HG02885 (cell line): ENCODE measurements around the gene CAMTA2.

ENCODE experiments used
- ATAC-seq: cut with Tn5 transposase; IDR thresholded peaks from one replicate; pipeline ENCODE4 v1.9.1; 2021; ENCODE audit warnings: mild to moderate bottlenecking; ENCODE audit not compliant: unreplicated experiment, poor library complexity

Gene CAMTA2

GRCh38 chr17:5003214-5003867 is 15.9 kb upstream of the CAMTA2 start:
- ATAC-seq: no peak

DNA sequence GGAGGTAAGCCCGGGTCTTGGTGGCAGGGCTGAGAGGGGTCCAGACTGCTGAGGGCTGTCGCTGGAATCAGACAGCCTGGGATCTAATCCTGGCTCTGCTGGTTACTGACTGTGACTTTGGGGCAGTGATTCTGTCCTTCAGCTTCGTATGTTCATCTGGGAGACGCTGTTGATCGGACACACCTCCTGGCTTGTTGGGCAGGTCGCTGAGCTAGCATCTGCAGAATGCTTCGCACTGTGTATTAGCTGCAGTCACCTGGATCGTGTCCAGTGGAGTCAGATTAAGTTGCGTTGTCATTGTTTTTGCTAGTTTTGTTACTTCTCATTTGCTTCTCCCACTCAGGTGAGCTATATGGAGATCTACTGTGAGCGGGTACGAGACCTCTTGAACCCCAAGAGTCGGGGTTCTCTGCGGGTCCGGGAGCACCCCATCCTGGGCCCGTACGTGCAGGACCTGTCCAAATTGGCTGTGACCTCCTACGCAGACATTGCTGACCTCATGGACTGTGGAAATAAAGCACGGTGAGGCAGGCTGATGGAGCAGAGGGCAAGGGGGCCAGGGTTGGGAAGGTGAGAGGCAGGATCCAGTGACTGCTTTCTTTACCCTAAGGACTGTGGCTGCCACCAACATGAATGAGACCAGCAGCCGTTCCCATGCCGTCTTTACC is 14.8 kb upstream of the CAMTA2 start:
- ATAC-seq: no peak

- no peak for ATAC-seq
Observed at GRCh38 chr17:5000237-5000639, 12.8 kb upstream of the CAMTA2 start.

- no peak for ATAC-seq
Observed at GRCh38 chr17:4999430-5000093, 12.1 kb upstream of the CAMTA2 start.

GRCh38 chr17:4998732-4999429 is 11.4 kb upstream of the CAMTA2 start:
- no peak for ATAC-seq

DNA sequence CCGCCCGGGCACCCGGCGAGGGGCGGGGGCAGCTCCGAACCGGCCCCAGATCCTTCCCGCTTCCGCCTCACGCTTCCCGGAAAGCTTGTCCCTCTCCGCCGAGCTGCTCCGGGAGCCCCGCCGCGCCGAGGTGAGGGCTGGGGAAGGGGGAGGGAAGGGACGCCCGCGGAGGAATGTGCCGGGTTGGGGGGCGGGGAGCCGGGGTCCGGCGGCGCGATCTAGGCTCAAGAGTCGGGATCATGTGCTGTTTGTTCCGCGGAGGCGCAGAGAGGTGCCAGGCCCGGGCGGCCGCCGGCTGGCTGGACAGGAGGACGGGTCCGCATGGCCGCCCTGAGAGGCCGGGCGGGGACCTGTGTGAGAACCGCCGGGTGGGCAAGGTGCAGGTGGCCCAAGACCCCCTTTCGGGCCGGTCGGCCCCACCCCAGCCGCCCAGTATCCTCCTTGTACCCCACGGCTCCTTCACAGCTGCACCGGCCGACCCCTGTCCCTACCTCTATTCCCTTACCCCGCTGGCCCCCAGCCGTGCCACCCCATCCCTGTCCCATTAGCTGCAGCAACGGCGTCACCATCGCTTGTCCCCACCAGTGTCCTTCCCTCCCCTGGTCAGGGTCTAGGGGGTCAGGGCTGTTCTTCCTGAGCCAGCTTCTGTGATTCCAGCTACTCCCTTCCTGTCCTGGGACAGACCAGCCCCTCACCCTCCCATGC is 10.7 kb upstream of the CAMTA2 start:
- no peak for ATAC-seq

DNA sequence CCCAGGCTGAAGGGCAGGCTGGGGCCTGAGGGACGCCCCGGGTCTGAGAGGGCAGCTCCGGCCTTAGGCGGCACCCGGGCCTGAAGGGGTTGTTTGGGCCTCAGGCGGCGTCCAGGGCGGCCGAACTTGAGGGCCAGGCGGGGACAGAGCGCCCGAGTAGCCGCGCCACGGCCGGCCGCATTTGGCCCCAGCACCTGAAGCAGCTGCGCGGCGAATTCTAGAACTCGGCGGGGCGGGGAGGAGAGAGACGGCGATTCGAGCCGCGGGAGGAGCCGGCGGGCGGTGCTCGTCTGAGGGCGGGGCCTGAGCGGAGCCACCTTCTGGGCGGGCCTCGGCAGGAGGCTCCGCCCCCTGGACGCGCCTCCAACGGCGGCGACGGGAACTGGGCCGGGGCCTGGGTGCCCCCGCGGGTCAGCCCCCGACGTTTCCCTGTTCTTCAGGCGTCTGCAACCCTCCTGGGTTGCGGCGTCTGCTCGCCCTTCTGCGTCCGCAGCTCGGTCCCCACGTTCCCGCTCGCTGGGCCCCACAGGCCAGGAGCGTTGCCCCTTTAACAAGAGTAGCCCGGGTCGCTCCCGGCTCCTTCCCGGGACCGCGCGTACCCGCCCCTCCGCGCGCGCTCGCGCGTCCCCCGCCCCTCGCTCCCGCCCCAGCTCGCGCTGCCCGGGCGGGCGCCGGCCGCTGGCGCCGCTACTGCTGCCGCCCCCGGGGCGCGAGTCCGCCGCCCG is 10.0 kb upstream of the CAMTA2 start, which contains the start of the genes INCA1 and KIF1C:
TSS of gene INCA1 (minus strand) at position 221 of the 725 bp plus-strand sequence. CDS start 3,085 bp downstream, outside the sequence.
TSS of gene KIF1C (plus strand) at position 649 of the 725 bp plus-strand sequence. CDS start 2,297 bp downstream, outside the sequence.
- peak; percentile 86 for ATAC-seq

GRCh38 chr17:4994081-4994595 is 6.7 kb upstream of the CAMTA2 start:
- ATAC-seq: no peak

DNA sequence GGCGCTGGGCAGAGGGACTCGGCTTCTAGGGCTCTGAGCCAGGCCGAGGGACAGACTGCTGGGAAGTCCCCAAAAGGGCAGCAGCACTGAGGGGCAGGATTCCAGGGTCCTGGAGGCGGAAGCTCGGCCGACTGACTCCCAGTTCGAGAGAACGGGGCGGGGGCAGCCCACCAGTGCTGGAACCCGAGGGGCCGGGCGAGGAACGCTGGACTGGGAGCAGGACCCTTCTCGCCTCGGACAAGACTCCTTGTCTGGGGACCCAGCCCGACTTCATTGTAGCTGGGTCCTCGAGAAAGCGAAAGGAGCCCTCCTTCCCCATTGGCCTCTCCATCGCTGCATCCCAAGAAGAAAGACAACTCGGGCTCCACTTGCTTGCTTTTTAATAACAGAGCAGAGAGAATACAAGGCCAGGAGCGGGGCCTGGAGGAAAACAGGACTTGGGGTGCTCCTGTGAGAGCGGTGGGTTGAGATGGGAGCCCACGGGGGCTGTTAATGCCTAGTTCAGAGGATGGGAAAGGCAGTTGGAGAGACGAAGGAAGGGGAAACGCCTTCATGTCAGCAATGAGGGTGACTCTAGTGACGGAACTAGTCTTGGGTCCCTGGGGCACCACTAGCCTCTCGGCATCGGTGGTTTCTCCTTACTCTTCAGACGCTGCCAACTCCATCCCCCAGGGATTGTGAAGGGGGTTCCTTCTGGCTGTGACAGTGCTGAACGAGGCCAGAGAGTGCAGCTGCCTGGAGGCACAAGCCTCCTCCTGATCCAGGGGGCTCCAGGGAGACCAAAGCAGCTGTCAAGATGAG is 492 bp upstream of the CAMTA2 start:
- ATAC-seq: peak; percentile 20

DNA sequence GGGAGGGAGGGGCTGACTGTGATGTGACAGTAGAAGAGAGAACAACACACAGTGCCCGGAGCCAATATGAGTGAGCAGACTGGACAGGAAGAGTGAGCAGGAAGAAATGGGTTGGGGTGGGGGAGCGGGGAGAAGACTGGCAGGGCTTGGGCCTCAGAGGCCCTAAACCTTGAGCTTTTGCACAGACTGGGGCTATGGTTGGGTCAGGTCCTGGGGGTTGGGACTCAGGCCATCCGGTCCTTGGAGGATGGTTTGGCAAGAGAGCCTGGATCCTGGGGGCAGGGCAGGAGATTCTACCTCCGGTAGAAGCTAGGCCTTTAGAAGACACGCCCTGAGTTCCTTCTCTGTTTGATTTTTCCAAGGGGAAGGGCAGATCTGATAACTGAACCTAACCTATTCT is 1.1 kb downstream of the CAMTA2 start:
- no peak for ATAC-seq

GRCh38 chr17:4982305-4982704 is 5.2 kb downstream of the CAMTA2 start:
- no peak for ATAC-seq

DNA sequence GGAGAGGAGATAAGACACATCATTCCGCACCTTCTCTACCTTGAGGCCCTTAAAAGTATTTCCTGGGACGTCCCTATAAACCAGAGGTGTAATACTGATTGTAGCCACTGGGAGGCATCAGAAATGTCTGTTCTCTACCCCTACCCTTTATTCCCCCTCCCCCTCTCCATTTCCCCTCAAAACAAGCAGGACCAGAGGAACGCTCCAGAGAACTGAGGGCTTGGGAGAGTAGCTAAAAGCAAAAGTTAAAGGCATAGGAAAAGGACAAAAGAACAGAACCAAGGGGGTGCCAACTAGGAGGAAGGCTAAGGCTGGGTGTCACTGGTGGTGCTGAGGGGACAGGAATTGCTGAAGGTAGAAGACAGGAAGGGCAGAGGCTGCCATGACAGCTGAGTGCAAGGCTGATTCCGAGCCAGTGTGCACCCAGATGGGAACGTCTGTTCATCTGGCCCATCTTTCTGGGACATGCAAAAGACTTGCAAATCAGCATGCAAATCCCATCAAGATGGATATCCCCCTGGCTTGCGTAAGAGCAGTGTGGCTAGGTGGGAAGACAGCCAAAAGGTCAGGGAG is 6.7 kb downstream of the CAMTA2 start:
- ATAC-seq: no peak

GRCh38 chr17:4978726-4979125 is 8.7 kb downstream of the CAMTA2 start:
- no peak for ATAC-seq

- no peak for ATAC-seq
Observed at GRCh38 chr17:4974115-4974670, 13.3 kb downstream of the CAMTA2 start.

- no peak for ATAC-seq
Observed at GRCh38 chr17:4973256-4974114, 14.0 kb downstream of the CAMTA2 start.

DNA sequence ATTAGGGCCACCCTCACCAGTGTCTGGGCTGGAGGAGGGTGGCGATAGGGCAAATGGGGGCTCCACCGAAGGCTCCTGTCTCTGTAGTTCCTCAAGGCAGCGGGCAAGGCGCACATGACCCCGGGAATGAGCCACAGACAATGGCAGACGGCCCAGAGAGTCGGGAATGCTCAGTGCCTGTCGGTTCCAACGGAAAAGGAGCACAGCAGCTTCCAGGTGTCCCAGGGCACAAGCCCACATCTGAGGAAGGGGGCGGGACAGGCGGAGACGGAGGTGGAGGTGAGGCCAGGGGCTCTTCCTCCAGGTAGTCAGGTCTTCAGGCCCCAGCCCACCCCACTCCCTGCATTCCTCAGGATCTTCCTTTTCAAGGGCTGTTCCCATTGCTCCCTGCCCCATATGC is 14.7 kb downstream of the CAMTA2 start:
- no peak for ATAC-seq

DNA sequence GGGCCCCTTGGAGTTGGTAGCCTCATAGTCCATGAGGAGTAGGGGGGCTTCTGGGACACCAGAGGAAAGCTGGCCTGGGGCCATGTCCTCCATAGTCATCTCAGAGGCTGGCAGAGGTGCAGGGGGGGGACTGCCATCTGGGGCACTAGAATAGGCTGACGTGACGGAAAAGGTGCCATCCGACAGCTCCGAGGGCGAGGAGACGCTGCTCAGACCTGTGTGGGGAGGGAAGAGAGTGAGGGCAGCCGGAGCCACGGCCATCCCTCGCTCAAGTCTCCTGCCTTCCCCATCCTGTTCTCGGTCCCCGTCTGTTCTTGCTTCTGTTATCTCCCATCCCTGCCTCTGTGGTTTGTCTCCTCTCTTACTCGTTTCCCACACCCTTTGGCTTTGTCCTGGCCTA is 15.2 kb downstream of the CAMTA2 start:
- no peak for ATAC-seq
